Gastroesophageal sphincter (tissue), 3 donors: ENCODE results near the gene ITGB5.

Experiments
- CTCF ChIP-seq, 4 experiments: fragments of 200-600 bp in 2 of 4; fragments of 450-650 bp in 2 of 4; sonication (generic) in 1 of 4; IDR thresholded peaks; one replicate each; pipeline ENCODE4 v1.5.1; 2017 to 2019; ENCODE audit warnings: antibody characterized with exemption in 4 of 4, mild to moderate bottlenecking in 2 of 4, moderate library complexity in 2 of 4
- EP300 ChIP-seq: sonication (generic); formaldehyde crosslinking; IDR thresholded peaks from one replicate; pipeline ENCODE4 v1.6.1; 2017; ENCODE audit warnings: antibody characterized with exemption, mild to moderate bottlenecking
- POLR2A ChIP-seq, 2 donors: fragments of 450-650 bp; IDR thresholded peaks; one replicate each; pipeline ENCODE4 v1.6.1; 2017; ENCODE audit warnings: antibody characterized with exemption in 2 of 2, mild to moderate bottlenecking in 2 of 2, moderate library complexity in 1 of 2
- POLR2AphosphoS5 ChIP-seq: sonication (generic); formaldehyde crosslinking; IDR thresholded peaks from one replicate; pipeline ENCODE4 v1.6.1; 2017; ENCODE audit warnings: antibody characterized with exemption

GRCh38 chr3:124886168-124887056 lies 753 bp downstream of the ITGB5 start:
- no peak for TF ChIP-seq CTCF (IDR thresholded peaks at IDR 0.05)
- TF ChIP-seq EP300 = no peak
- peak; percentile 51 to 65 for TF ChIP-seq POLR2A (IDR thresholded peaks at IDR 0.05)
- TF ChIP-seq POLR2AphosphoS5 = no peak
